ENCODE data around the gene SMIM22.
"Not testable (repeated sequence)": the region's sequence is repeated elsewhere in the genome, so short reads cannot be mapped to it uniquely, and the experiment has no call there.

Gene SMIM22

GRCh38 chr16:4768549-4769305, 26.4 kb upstream of the SMIM22 start:
- peak; percentile 66 for DNase-seq (ENCODE audit: low read depth)

DNA sequence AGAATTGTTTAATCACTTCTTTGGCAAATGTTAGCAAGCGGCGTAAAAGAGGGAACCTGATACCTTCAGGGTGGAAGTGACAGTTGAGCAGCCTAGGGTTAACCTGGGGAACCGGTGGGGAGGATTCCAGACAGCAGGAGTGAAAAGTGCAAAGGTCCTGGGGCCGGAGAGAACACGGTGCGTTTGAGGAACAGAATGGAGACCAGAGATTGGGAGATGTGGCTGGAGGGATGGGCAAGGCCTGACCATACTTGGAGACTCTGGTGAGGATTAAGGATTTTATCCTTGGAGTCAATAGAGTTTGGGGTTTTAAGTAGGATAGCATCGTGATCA, 25.9 kb upstream of the SMIM22 start:
- DNase-seq (ENCODE audit: low read depth), result no peak

- DNase-seq (ENCODE audit: low read depth), result no peak
Measured at GRCh38 chr16:4771646-4772045, 23.5 kb upstream of the SMIM22 start.

GRCh38 chr16:4772351-4772750, 22.8 kb upstream of the SMIM22 start:
- DNase-seq (ENCODE audit: low read depth), result no peak

GRCh38 chr16:4775005-4775404, 20.2 kb upstream of the SMIM22 start:
- DNase-seq (ENCODE audit: low read depth), result no peak

- no peak for DNase-seq (ENCODE audit: low read depth)
Measured at GRCh38 chr16:4776141-4776705, 18.9 kb upstream of the SMIM22 start.

DNA sequence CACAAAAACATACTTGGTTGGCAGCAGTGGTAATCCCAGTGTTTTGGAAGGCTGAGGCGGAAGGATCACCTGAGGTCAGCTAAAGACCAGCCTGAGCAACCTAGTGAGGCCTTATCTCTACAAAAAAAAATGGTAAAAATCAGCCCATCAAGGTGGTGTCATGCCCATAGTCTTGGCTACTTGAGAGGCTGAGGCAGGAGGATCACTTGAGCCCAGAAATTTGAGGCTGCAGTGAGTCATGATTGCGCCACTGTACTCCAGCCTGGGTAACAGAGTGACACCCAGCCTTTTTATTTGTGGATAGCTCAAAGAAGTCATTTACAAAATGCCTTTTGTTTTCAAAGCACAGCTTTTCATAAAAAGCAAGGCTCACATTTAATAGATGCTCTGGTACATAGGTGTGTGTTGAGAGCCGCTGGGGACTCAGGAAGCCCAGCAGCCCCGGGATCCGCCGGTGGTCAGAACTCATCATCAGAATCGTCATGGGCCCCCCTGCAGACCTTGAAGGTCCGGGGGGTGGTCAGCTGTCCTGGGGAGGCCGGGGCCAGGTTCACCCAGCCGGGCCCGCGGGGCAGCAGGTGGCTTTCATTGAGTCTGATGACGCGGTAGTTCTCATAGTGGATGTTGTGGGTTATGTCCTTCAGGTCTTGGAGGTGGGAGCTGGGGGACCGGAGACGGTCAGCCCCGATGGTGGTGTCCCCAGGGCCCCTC, 17.7 kb upstream of the SMIM22 start:
- DNase-seq (ENCODE audit: low read depth), result no peak

GRCh38 chr16:4778050-4778392, 17.1 kb upstream of the SMIM22 start:
- DNase-seq (ENCODE audit: low read depth), result no peak

GRCh38 chr16:4780235-4780634, 14.9 kb upstream of the SMIM22 start:
- no peak for DNase-seq (ENCODE audit: low read depth)

DNA sequence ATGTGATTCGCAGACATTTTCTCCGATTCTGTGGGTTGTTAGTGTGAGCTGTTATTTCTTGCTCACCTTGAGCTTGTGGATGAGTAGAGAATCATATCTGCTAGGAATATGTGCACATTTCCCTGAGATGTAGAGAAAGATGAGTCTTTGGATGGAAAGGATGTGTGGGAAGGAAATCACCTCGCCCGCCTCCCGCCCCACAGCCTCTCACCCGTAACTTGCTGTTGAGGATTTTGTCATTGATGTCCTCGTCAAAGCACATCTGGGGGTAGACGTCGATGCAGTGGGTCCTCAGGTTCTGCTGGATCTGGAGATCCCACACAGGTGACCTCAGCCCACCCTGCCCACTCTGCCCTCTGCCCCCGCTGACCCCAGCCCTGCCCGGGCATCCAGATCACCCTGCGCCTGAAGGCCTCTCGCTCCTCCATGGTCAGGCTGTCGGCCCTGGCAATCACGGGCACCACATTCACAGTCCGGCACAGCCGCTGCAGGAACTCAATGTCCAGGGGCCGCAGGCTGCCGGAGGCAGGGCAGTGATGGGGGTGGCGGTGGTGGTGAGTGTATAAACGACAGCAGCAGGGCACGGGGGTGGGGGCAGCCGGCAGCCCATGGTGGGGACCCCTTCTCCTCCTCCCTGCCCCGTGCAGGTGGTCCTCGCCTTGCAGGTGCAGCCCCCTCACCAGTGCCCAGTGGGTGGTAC, 11.8 kb upstream of the SMIM22 start:
- no peak for DNase-seq (ENCODE audit: low read depth)

- no peak for DNase-seq (ENCODE audit: low read depth)
Measured at GRCh38 chr16:4783951-4784336, 11.2 kb upstream of the SMIM22 start.

DNA sequence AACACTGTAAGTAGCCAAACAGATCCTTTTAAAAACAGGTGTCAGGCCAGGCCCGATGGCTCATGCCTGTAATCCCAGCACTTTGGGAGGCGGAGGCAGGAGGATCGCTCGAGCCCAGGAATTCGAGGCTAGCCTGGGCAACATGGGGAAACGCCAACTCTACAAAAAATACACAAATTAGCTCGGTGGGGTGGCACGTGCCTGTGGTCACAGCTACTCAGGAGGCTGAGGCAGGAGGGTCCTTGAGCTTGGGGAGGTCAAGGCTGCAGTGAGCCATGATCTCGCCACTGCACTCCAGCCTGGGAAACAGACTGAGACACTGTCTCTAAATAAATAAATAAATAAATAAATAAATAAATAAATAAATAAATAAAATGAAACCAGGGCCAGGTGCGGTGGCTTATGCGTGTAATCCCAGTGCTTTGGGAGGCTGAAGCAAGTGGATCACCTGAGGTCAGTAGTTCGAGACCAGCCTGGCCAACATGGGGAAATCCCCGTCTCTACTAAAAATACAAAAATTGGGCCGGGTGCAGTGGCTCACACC, 10.7 kb upstream of the SMIM22 start:
- DNase-seq (ENCODE audit: low read depth), result not testable (repeated sequence)

GRCh38 chr16:4785758-4786433, 9.3 kb upstream of the SMIM22 start:
- no peak for DNase-seq (ENCODE audit: low read depth)

- DNase-seq (ENCODE audit: low read depth), result no peak
Measured at GRCh38 chr16:4787068-4787467, 8.1 kb upstream of the SMIM22 start.

GRCh38 chr16:4787627-4788482, 7.3 kb upstream of the SMIM22 start, which contains the start of gene SEPTIN12:
TSS of gene SEPTIN12 (minus strand) at chr16:4788345. CDS start at chr16:4787645, 700 bp downstream.
- DNase-seq (ENCODE audit: low read depth), result no peak

DNA sequence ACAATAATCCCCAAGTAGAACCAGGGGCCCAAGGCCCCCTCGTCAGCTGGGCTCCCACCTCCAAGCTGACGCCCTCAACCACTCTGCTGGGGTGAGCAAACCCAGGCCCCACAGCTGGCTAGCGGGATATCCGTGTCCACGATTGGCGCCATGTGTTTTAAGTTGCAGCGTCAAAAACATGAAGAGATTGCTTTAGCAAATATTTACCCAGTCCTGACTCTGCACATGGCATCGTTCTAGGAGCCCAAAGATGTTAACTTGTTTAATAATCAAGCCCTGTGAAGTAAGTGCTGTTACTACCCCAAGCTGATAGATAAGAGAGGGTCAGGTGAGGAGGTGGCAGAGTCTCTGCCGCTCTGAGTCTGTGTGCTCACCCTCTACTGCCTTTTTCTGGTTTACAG, 6.7 kb upstream of the SMIM22 start:
- DNase-seq (ENCODE audit: low read depth), result no peak

DNA sequence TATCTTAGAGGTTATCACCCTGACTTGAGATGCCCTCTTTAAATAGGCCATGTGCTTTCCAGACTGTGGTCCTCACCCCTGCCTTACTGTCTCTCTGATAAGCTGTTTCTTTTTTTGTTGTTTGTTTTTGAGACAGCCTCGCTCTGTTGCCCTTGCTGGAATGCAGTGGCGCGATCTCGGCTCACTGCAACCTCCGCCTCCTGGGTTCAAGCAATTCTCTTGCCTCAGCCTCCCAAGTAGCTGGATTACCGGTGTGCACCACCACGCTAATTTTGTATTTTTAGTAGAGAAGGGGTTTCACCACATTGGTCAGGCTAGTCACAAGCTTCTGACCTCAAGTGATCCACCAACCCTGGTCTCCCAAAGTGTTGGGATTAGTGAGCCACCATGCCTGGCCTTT, 6.3 kb upstream of the SMIM22 start:
- DNase-seq (ENCODE audit: low read depth), result no peak

GRCh38 chr16:4790261-4790660, 4.9 kb upstream of the SMIM22 start:
- DNase-seq (ENCODE audit: low read depth), result no peak

DNA sequence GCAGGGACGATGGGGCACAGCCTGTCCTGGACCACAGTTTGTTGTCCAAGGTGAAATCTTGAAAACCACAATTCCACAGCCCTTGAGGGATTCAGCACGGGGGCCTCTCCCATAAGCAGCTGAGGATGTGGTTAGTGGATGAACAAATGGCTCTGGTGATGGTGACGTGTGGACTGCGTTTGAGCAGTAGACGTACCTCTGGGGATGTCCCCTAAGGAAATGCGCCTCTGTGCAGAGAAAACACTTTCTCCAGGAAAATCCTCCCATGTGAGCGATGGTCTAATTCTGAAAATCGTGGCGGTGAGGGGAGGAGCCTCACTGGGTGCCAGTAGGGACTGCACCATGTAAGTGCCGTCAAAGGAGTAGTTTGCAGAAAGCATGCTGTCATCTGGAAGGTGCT, 4.3 kb upstream of the SMIM22 start:
- DNase-seq (ENCODE audit: low read depth), result no peak

DNA sequence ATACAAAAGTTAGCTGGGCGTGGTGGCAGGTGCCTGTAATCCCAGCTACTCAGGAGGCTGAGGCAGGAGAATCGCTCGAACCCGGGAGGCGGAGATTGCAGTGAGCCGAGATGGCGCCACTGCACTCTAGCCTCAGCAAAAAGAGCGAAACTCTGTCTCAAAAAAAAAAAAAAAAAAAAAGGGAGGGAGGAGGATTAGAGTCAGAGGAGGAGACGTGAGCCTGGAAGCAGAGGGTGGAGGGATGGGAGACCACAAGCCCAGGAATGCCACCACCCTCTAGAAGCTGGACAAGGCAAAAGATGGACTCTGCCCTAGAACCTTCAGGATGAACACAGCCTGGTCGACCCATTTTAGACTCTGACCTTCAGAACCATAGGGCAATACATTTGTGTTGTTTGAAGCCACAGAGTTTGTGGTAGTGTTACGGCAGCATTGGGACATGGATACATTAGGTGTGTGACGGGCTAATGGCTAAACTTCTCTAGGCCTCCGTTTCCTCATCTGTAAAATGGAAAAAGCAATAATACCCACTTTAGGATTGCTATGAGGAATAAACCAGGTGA, 2.1 kb upstream of the SMIM22 start:
- no peak for DNase-seq (ENCODE audit: low read depth)

All from HS-5 (cell line).